GM10266 (cell line): ENCODE measurements around the gene ERVW-1.

ENCODE experiments used
- DNase-seq: peaks from one replicate; pipeline ENCODE4 v3.0.0; 2012; ENCODE audit errors: extremely low spot score
- CTCF ChIP-seq: IDR thresholded peaks from 2 replicates; pipeline ENCODE4 v1.5.1; 2012; ENCODE audit warnings: mild to moderate bottlenecking, low read depth; ENCODE audit not compliant: control insufficient read depth, insufficient read depth; ENCODE audit errors: missing control alignments

ERVW-1 gene

GRCh38 chr7:92427193-92427592, 50.6 kb downstream of the ERVW-1 start:
- TF ChIP-seq CTCF = no peak

GRCh38 chr7:92425311-92425947, 52.3 kb downstream of the ERVW-1 start:
- TF ChIP-seq CTCF = no peak
- no peak for DNase-seq

More at GRCh38 chr7:92427193-92427592, 50.6 kb downstream of the ERVW-1 start:
- no peak for DNase-seq

- no peak for TF ChIP-seq CTCF
- DNase-seq = no peak
These were observed 54.0 kb downstream of the ERVW-1 start for GRCh38 chr7:92423710-92424131.

GRCh38 chr7:92422926-92423325, 54.8 kb downstream of the ERVW-1 start:
- no peak for TF ChIP-seq CTCF
- DNase-seq = no peak

GRCh38 chr7:92421676-92422435, 55.9 kb downstream of the ERVW-1 start:
- no peak for TF ChIP-seq CTCF
- DNase-seq = no peak
